HFFc6 (cell line): ENCODE measurements around the gene OPALIN. TPM values are rescaled to one million over a fixed set of nuclear protein-coding genes. Genes with fewer than 3 reads are reported as not detected.

Experiments
- DNase-seq: peaks from one replicate; pipeline ENCODE4 v3.0.0-alpha.2; 2018
- H3K27ac Mint-ChIP-seq: 2 replicates; pipeline ENCODE4 v1.8.0; 2020; ENCODE audit warnings: mild to moderate bottlenecking, mixed read lengths
- H3K27me3 Mint-ChIP-seq: 2 replicates; pipeline ENCODE4 v1.8.0; 2021; ENCODE audit warnings: mild to moderate bottlenecking, moderate library complexity, mixed read lengths; ENCODE audit not compliant: insufficient read depth
- H3K36me3 Mint-ChIP-seq: 2 replicates; pipeline ENCODE4 v1.8.0; 2021; ENCODE audit warnings: low read depth, mixed read lengths
- H3K4me1 Mint-ChIP-seq: 2 replicates; pipeline ENCODE4 v1.8.0; 2020; ENCODE audit warnings: low read depth, mixed read lengths
- H3K4me3 Mint-ChIP-seq: 2 replicates; pipeline ENCODE4 v1.8.0; 2020; ENCODE audit warnings: mild to moderate bottlenecking, moderate library complexity, mixed read lengths
- H3K9me3 Mint-ChIP-seq: 2 replicates; pipeline ENCODE4 v1.8.0; 2020; ENCODE audit warnings: mild to moderate bottlenecking, mixed read lengths
- CTCF ChIP-seq: fragments of 200-600 bp; sonication (generic); IDR thresholded peaks from 2 replicates; pipeline ENCODE4 v1.5.0; 2021; ENCODE audit warnings: antibody characterized with exemption, mild to moderate bottlenecking
- total RNA-seq, 6 experiments: library from RNA; stranded (reverse); fragmentation: NEBNext Ultra II Directional; extraction: Animal tissue kit (Norgen Biotek cat#: 25700); gene quantifications; 2 replicates in 1 of 6; 3 replicates in 5 of 6; pipeline ENCODE4 v1.2.3, GENCODE V29; 2021

OPALIN gene
- total RNA-seq, 6 experiments from 2014 or later: not detected

GRCh38 chr10:96378741-96379140, 19.9 kb upstream of the OPALIN start:
- no peak for TF ChIP-seq CTCF
- Mint-ChIP-seq H3K9me3 (no peaks in the 10 kb centered on the region), H3K36me3 (no peaks in the 10 kb centered on the region), H3K27me3 (peaks cover 4% of the 10 kb centered on the region), H3K27ac (no peak overlapping the region), H3K4me3 (no peak overlapping the region), H3K4me1 (peaks cover 39% of the 10 kb centered on the region)
- no peak for DNase-seq

- DNase-seq: peak; percentile 13
- Mint-ChIP-seq H3K36me3 (no peaks in the 10 kb centered on the region), H3K4me3 (no peak overlapping the region), H3K27ac (no peak overlapping the region), H3K9me3 (no peaks in the 10 kb centered on the region), H3K27me3 (peaks cover 4% of the 10 kb centered on the region), H3K4me1 (peaks cover 39% of the 10 kb centered on the region)
- peak; percentile 21; the same call in 1 of the 2 replicates for TF ChIP-seq CTCF
These were observed 19.1 kb upstream of the OPALIN start for GRCh38 chr10:96377816-96378294.

GRCh38 chr10:96376483-96376882, 17.7 kb upstream of the OPALIN start:
- Mint-ChIP-seq H3K4me3 (no peak overlapping the region), H3K9me3 (no peaks in the 10 kb centered on the region), H3K36me3 (no peaks in the 10 kb centered on the region), H3K27ac (no peak overlapping the region), H3K27me3 (peaks cover 6% of the 10 kb centered on the region), H3K4me1 (peaks cover 36% of the 10 kb centered on the region)
- no peak for DNase-seq
- TF ChIP-seq CTCF: no peak

- H3K36me3 Mint-ChIP-seq: no peaks in the 10 kb centered on the region
- peak; percentile 85 for DNase-seq
- peaks cover 6% of the 10 kb centered on the region for H3K27me3 Mint-ChIP-seq
- peak overlapping the region; percentile 83 for H3K4me3 Mint-ChIP-seq
- H3K9me3 Mint-ChIP-seq: no peaks in the 10 kb centered on the region
- peak; percentile 96 for TF ChIP-seq CTCF
- H3K27ac Mint-ChIP-seq: no peak overlapping the region
- H3K4me1 Mint-ChIP-seq: peaks cover 29% of the 10 kb centered on the region
These were observed 16.4 kb upstream of the OPALIN start for GRCh38 chr10:96374985-96375830.

GRCh38 chr10:96374639-96374984, 15.8 kb upstream of the OPALIN start:
- H3K4me1 Mint-ChIP-seq: peaks cover 29% of the 10 kb centered on the region
- peaks cover 8% of the 10 kb centered on the region for H3K27me3 Mint-ChIP-seq
- no peak for DNase-seq
- no peak overlapping the region for H3K27ac Mint-ChIP-seq
- peak overlapping the region; percentile 83 for H3K4me3 Mint-ChIP-seq
- no peaks in the 10 kb centered on the region for H3K36me3 Mint-ChIP-seq
- TF ChIP-seq CTCF: no peak
- H3K9me3 Mint-ChIP-seq: no peaks in the 10 kb centered on the region
